GM12874 (cell line): ENCODE data around the gene CABCOCO1.

Experiments used
- CTCF ChIP-seq: IDR thresholded peaks from 2 replicates; pipeline ENCODE4 v1.5.1; 2011; ENCODE audit warnings: low read depth, mild to moderate bottlenecking, control low read depth, low read length, moderate library complexity; ENCODE audit not compliant: insufficient read depth

CABCOCO1 gene

GRCh38 chr10:61692447-61693010 lies 29.8 kb downstream of the CABCOCO1 start:
- no peak for TF ChIP-seq CTCF

GRCh38 chr10:61698968-61699655 lies 36.4 kb downstream of the CABCOCO1 start:
- TF ChIP-seq CTCF = no peak

GRCh38 chr10:61701055-61701705 lies 38.5 kb downstream of the CABCOCO1 start:
- TF ChIP-seq CTCF = no peak

- no peak for TF ChIP-seq CTCF
Measured at GRCh38 chr10:61701706-61702105, 39.0 kb downstream of the CABCOCO1 start.

- TF ChIP-seq CTCF = no peak
Measured at GRCh38 chr10:61702584-61702983, 39.9 kb downstream of the CABCOCO1 start.

- no peak for TF ChIP-seq CTCF
Measured at GRCh38 chr10:61705022-61705613, 42.4 kb downstream of the CABCOCO1 start.

GRCh38 chr10:61708846-61709245 lies 46.1 kb downstream of the CABCOCO1 start:
- TF ChIP-seq CTCF = no peak
